NCI-H1092 treated with DMSO at 0.1 percent for 48 hours (cell line): ENCODE data around the gene CYP20A1.
"Not testable (repeated sequence)": the region's sequence is repeated elsewhere in the genome, so short reads cannot be mapped to it uniquely, and the experiment has no call there.

Experiments used
- DNase-seq: peaks from one replicate; lab custom pipeline; 2025; lab: John Stamatoyannopoulos, UW

The CYP20A1 gene, protein sequence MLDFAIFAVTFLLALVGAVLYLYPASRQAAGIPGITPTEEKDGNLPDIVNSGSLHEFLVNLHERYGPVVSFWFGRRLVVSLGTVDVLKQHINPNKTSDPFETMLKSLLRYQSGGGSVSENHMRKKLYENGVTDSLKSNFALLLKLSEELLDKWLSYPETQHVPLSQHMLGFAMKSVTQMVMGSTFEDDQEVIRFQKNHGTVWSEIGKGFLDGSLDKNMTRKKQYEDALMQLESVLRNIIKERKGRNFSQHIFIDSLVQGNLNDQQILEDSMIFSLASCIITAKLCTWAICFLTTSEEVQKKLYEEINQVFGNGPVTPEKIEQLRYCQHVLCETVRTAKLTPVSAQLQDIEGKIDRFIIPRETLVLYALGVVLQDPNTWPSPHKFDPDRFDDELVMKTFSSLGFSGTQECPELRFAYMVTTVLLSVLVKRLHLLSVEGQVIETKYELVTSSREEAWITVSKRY

DNA sequence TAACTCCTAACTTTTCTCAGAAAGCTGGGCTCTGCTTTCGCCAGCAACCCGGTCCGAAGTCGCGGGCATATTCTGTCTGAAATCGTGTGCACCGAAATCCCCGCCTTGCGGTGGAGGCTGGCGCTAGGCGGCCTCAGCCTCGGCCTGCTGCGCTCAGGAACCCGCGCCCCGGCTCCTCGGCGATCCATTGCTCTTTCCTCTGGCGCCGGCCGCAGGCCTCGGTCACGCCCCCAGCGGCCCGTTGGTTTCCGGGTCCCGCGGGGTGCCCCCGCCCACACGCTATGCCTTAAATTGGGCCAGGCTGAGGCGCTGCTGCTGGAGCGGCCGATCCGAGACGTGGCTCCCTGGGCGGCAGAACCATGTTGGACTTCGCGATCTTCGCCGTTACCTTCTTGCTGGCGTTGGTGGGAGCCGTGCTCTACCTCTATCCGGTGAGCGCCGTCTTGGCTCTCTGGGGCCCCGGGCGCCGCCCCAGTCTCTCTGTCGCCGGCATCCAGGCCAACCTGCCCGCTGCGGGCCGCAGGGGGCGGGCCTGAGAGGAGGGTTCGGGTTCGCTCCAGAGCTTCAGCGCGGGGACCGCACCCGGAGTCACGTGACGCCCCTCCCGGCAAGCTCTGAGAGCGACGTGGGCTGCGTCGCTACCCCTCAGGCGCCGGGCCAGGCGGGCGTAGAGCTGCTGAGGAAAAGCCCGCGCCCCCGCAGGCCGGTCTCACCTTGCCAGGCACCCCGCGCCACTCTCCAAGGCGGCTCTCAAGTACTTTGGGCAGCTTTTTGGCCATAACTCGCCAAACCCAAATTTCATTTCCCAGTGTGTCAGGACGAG is at the start of gene CYP20A1:
Gene CYP20A1, plus strand, starts transcription at position 315 of the 823 bp plus-strand sequence. Its CDS starts 45 bp downstream, at position 360.
- peak; percentile 89 for DNase-seq

DNA sequence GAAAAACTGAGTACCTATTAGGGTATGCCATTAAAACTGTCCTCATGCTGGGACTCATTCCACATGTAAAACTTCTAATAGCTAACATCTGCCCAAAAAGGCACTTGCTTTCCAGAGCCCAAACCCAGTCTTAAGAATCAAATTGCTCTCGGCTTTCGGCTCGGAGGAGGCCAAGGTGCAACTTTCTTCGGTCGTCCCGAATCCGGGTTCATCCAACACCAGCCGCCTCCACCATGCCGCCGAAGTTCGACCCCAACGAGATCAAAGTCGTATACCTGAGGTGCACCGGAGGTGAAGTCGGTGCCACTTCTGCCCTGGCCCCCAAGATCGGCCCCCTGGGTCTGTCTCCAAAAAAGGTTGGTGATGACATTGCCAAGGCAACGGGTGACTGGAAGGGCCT is 48.3 kb upstream of the CYP20A1 start:
- not testable (repeated sequence) for DNase-seq

DNA sequence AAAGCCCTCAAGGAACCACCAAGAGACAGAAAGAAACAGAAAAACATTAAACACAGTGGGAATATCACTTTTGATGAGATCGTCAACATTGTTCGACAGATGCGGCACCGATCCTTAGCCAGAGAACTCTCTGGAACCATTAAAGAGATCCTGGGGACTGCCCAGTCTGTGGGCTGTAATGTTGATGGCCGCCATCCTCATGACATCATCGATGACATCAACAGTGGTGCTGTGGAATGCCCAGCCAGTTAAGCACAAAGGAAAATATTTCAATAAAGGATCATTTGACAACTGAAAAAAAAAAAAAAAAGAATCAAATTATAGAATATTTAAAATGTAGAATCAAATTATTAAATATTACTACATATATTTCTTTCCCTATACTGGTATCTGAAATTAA is 47.8 kb upstream of the CYP20A1 start:
- DNase-seq = not testable (repeated sequence)

DNA sequence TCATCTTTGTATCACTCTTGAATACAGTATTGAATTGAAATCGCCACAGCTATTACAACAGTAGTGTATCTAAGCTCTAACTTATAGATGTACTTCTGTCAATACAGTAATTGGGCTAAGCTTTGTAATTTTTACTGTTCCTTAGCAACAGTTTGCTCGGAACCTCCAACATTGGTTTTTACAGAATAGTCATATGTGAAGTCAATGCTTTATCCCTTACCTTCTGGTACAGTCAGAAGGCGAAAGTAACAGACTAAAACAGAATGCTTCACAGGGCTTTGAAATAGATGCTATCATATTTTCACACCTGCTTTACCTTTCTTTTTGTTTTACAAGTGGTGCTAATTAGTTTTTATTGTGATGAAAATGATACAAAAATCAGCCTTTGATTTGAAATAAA is 46.9 kb upstream of the CYP20A1 start:
- no peak for DNase-seq

DNA sequence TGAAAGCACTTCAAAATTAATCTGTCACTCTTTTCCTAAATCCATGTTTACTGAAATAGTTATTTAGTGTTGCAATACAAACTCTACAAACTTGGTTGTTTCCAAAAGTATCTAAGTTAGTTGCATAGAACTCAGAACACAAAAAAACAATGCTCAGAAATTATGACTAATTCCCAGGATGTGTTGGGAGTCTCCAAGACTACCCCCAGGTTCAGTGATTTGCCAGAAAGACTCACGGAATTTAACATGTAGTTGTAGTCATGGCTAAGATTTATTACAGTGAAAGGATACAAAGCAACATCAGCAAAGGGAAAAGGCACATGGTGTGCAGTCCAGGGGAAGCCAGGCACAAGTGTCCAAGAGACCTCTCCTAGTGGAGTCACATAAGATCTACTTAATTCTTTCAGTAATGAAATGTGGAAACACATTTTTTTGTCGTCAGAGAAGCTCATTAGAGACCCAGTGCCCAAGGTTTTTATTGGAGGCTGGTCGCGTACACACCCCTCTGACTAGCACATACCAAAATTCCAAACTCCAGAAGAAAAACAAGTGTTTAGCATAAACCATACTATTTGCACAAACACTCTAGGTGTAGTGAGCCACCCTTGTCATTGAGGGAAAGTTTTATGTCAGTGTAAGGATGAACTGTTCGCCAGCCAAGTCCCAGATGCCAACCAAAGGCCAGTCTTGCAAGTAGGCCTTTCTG is 43.3 kb upstream of the CYP20A1 start:
- no peak for DNase-seq

DNA sequence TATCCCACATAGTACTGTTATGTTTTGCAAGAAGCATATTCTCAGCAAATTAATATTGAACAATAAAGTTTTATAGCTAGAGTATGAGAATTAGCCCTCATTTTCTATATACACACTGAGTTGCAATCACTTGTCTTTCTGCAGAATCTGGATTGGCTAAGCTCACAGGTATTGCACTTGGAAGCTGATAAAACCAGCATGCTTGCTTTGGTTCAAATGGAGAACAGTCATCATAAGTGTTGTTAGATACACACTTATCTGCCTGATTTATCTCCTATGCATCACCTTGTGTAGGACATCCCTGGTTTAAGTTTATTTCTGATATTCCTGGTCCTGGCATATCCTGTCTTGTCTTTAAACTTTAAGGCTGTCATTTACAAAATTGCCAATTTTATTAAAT is 38.0 kb upstream of the CYP20A1 start:
- no peak for DNase-seq

DNA sequence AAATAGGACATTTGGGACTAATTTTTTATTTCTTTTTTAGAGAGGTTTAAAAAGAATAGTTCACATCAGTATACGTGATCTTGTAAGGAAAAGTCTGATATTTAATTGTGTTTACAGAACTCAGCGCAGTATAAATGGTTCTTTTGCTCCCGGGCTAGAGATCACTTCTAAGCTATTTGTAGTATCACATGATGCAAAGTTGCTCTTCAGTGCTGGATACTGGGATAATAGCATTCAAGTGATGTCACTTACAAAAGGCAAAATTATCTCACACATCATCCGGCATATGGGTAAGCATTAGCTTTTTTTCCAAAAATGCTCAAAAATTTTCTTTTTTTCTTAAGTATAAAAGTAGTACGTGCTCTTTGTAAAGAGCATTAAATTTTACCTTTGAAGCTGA is 37.4 kb upstream of the CYP20A1 start:
- no peak for DNase-seq

DNA sequence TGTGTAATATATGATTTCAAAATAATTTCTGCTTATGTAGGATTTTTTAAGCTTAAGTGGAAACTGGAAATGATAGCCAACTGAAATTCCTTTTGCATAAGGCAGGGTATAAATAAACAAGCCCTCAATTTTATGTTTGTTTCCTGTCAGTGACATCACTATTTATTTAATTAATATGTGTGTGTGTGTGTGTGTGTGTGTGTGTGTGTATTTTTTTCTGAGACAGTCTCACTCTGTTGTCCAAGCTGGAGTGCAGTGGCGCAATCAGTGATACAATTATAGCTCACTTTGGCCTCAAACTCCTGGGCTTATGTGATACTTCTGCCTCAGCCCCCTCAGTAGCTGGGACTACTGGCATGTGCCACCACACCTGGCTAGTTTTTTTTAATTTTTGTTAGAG is 29.3 kb upstream of the CYP20A1 start:
- no peak for DNase-seq

DNA sequence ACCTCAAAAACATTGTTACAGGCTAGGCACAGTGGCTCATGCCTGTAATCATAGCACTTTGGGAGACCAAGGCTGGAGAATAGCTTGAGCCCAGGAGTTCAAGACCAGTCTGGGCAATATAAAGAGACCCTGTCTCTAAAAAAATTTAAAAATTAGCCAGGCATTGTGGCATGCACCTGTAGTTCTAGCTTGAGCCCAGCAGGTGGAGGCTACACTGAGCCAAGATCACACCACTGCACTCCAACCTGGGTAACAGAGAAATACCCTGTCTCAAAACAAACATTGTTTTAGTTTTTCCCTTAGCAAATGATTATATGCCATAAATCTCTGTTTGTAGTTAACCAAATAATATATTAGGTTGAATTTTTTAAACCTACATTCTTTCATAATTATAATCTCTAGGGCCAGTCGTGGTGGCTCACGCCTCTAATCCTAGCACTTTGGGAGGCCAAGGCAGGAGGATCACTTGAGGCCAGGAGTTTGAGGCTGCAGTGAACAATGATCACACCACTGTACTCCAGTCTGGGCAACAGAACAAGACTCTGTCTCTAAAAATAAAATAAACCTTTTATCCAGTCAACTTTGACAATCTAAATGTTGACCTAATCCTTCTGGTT is 13.3 kb upstream of the CYP20A1 start:
- no peak for DNase-seq

DNA sequence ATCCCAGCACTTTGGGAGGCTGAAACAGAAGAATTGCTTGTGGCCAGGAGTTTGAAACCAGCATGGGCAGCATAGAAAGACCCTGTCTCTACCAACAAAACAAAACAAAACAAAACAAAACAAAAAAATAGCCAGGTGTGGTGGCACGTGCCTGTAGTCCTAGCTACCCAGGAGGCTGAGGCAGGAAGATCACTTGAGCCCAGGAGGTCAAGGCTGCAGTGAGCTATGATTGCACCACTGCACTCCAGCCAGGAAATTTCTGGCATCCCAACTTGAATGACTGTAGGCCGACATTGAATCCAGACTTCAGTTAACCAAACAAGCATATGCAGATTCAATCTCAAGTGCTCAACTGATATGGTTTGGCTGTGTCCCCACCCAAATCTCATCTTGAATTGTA is 9.1 kb upstream of the CYP20A1 start:
- not testable (repeated sequence) for DNase-seq

DNA sequence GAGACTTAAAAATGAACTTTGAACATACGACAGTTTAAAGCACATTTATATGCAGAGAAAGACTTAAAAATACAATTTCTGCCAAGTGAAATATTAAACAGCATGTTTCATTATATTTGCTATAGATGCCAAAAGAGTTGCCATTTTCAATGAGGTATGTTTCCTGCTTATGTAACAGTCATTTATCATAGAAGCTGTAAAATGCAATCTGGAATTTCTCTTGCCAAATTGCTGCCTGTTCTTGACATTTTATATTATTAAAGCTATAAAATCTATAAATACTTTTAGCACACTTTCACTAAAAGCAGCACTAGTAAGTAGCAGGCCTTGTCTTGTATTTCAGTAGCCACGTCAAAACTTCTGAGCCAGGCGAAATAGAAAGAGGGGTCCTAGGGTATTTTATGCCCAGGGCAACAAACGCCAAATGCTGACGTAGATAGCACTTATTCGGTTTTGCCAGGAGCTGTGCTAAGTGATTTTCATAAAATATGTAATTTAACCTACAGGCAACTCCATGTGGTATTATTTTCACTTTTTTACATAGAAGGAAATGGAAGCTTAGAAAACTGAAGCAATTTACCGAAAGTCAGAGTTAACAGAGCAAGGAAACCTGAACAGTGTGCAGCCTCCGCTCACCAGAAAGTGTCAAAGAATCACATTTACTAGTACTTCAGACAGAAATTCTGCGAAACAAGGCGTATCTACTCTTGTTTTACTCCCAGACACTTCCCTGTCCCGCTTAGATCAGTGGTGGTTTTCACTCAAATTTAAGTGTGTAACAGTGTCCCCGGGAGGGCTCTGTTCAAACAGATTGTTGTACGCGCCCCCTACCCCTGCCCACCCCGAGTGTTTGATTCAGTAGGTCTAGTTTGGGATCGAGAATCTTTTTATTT is 1.2 kb upstream of the CYP20A1 start:
- no peak for DNase-seq

DNA sequence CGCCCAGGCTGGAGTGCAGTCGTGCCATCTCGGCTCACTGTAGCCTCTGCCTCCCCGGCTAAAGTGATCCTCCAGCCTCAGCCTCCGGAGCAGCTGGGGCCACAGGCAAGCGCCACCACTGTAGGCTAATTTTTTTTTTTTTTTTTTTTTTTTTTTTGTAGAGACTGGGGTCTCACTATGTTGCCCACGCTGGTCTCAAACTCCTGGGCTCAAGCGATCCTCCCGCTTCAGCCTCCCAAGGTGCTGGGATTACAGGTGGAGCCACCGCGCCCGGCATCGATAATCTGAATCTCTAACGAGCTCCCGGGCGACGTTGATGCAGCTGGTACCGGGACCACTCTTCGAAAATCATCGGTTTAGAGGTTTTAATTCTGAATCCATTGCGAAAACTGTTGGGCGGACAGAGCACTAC is 520 bp upstream of the CYP20A1 start:
- no peak for DNase-seq

DNA sequence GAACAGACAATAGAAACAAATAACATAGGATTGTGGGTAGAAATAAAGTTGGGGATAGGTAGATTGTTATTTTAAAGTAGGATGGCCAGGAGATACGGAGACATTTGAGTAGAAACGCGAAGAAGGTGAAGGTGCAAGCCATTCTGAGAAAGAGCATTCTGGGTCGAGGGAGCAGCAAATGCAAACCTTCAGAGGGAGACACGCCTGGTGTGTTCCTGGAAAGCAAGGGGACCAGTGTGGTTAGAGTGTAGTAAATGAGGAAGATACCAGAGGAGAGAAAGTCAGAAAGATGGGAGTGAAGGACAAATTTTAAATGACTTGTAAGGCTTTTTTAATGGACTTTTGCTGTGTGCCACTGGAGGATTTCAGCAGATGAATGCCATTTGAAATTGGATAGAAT is 1.7 kb downstream of the CYP20A1 start:
- DNase-seq = no peak

DNA sequence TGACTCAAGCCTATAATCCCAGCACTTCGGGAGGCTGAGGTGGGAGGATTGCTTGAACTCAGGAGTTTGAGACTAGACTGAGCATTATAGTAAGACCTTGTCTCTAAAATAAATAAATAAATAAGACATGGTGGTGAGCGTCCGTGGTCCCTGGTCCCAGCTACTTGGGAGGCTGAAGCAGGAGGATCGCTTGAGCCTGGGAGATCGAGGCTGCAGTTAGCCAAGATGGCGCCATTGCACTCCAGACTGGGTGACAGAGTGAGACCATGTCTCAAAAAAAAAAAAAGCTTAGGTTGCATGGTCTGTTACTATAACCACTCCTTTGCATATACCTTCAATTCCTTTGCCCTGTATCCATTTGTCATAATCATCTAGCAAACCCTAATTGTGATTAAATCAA is 3.7 kb downstream of the CYP20A1 start:
- no peak for DNase-seq

DNA sequence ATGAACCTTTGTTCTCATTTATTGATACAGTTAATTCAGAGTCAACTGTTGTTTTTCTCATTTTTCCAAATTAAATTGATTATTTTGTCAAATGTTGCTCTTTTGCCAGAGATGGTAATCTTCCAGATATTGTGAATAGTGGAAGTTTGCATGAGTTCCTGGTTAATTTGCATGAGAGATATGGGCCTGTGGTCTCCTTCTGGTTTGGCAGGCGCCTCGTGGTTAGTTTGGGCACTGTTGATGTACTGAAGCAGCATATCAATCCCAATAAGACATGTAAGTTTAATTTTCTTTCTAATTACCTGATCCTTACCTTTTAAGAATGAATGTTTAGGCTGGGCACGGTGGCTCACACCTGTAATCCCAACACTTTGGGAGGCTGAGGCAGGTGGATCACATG is 7.8 kb downstream of the CYP20A1 start:
- no peak for DNase-seq

DNA sequence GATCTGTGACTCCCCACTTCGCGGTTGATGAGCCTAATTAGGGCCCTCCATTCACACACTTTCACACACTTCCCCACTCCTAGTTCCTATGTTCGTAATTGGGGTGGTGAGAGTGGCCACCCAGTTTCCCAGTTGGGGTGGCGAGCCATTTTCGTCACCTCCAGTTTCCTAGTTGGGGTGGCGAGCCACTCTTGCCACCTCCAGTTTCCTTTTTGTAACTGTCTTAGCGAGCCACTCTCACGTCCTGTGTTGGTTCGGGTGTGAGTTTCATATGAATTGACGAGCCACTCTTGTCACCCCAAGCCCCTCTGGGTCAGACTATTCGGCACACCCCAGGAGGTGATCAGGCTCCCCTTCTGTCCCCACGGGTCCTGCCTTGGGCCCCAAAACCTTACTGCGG is 14.0 kb downstream of the CYP20A1 start:
- no peak for DNase-seq

DNA sequence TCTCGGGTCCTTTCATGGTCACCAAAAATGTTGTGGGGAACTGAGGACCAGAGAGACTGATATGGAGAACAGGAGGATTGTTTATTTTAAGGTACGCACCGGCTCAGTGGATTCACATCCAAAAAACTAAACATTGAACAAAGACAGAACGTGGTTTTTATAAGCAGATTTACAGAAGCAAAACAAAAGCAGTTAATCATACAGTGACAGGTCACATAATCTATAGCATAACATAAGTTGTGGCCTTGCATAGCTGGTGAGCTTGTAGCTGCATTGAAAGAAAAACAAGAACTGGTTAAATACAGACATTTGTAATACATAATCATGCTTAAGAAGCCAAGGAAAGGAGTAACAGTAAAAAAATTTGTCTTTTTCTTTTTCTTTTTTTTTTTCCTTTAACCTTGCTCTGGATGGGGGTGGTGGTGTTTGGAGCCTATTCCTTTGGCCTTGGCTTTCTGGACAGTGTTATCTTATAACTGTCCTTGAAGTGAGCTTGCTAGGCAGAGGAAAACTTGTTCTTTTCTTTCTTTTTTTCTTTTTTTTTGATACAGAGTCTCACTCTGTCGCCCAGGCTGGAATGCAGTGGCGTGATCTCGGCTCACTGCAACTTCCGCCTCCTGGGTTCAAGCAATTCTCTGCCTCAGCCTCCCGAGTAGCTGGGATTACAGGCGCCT is 14.7 kb downstream of the CYP20A1 start:
- not testable (repeated sequence) for DNase-seq

DNA sequence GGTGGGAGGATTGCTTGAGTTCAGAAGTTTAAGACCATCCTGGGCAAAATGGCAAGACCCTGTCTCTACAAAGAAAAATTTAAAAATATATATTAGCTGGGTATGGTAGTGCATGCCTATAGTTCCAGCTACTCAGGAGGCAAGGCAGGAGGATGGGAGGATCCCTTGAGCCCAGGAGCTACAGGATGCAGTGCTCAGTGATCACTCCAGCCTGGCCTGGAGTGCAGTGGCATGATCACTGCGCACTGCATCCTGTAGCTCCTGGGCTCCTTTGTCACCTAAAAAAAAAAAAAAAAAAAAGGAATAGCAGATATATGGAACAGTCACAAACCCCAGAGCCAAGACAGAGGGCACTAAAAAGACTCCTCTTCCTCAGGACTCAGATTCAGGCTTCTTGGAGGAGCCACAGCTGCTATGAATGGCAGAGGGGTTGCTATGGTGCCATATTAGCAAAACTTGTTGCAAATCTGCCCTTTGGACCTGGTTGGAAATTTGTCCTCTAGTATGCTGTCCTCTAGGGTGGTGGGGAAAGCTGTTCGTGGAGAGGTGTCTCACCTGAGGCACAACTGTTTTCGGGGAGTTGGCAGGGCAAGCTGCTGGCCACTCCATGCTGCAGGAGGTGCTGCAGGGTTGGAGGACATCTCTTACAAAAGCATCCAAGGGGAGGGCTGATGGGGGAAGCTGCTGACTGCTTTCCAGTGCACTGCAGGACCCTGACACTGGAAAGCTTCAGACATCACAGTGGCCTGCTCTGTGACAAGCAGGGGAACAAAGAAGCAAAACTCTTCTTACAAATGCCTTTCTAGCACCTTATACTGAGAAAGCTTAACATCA is 22.7 kb downstream of the CYP20A1 start:
- no peak for DNase-seq

DNA sequence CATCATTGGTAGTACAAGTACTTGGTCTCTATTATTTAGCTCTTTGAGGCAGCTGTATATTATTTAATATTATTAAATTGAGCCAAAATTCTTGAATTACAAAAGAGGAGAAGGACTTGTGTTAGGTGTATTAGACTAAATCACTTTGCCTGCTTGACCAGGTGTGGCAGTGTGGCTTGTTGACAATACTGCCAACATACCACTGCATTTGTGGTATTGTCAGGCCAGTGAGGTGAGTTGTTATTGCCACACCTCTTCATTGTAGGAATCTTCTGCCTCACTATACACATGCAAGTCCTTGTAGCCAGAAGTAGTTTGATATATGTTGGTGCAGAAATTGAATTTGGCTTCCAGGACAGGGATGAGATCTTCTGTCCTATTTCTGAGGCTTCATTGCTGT is 40.5 kb downstream of the CYP20A1 start:
- DNase-seq = no peak
